PC-3 (cell line): Measurements from ENCODE around the gene PCYT1B. TPM values are rescaled to one million over a fixed set of nuclear protein-coding genes. Genes with fewer than 3 reads are reported as not detected.

Experiments used
- ATAC-seq: fragments of 200-7000 bp; cut with Tn5 transposase; 2 replicates; pipeline ENCODE4 v1.9.1; 2020; ENCODE audit warnings: mild to moderate bottlenecking, moderate library complexity
- BruUV-seq: library from RNA; stranded (reverse); fragments of 400-500 nt; replicated peaks from 2 replicates; lab custom pipeline; 2021; lab: Mats Ljungman, UMichigan
- CTCF ChIA-PET: fragments of 300-600 bp; sonication (Branson Sonifier 250); formaldehyde crosslinking; loops from one replicate; lab custom pipeline; 2022; ENCODE audit warnings: antibody characterized with exemption; lab: Charles Lee
- POLR2A ChIA-PET: fragments of 300-600 bp; sonication (Branson Sonifier 250); formaldehyde crosslinking; loops from one replicate; lab custom pipeline; 2022; ENCODE audit warnings: antibody characterized with exemption; ENCODE audit not compliant: unreplicated experiment; lab: Charles Lee
- DNase-seq: peaks from one replicate; pipeline ENCODE4 v3.0.0-alpha.2; 2015
- H2AFZ ChIP-seq: fragments of 300-600 bp; sonication (generic); 2 replicates; pipeline ENCODE4 v1.6.0; 2016; ENCODE audit warnings: antibody characterized with exemption, low read length
- H3F3A ChIP-seq: fragments of 300-600 bp; sonication (generic); one replicate; pipeline ENCODE4 v1.6.0; 2017; ENCODE audit warnings: antibody characterized with exemption, low read length, control low read depth, mild to moderate bottlenecking; ENCODE audit not compliant: unreplicated experiment
- H3K27ac ChIP-seq: fragments of 300-600 bp; sonication (generic); 2 replicates; pipeline ENCODE4 v1.5.1; 2016; ENCODE audit warnings: mild to moderate bottlenecking, low read length
- H3K27me3 ChIP-seq: fragments of 300-600 bp; sonication (generic); 2 replicates; pipeline ENCODE4 v1.6.1; 2016; ENCODE audit warnings: low read length, mixed read lengths
- H3K36me3 ChIP-seq: fragments of 300-600 bp; sonication (generic); 2 replicates; pipeline ENCODE4 v1.6.1; 2016; ENCODE audit warnings: low read depth, mixed run types, low read length, mixed read lengths
- H3K4me1 ChIP-seq: fragments of 300-600 bp; sonication (generic); 2 replicates; pipeline ENCODE4 v1.5.1; 2016; ENCODE audit warnings: low read length; ENCODE audit not compliant: insufficient read depth
- H3K4me2 ChIP-seq: fragments of 300-600 bp; sonication (generic); 2 replicates; pipeline ENCODE4 v1.6.0; 2016; ENCODE audit warnings: low read length
- H3K4me3 ChIP-seq: fragments of 300-600 bp; sonication (generic); 2 replicates; pipeline ENCODE4 v1.5.1; 2016; ENCODE audit warnings: mild to moderate bottlenecking, low read length, mixed read lengths
- H3K79me2 ChIP-seq: fragments of 300-600 bp; sonication (generic); 2 replicates; pipeline ENCODE4 v1.6.1; 2017; ENCODE audit warnings: low read length, mixed read lengths
- H3K9ac ChIP-seq: fragments of 300-600 bp; sonication (generic); 2 replicates; pipeline ENCODE4 v1.6.0; 2016; ENCODE audit warnings: mild to moderate bottlenecking, low read length
- H3K9me2 ChIP-seq: fragments of 300-600 bp; sonication (generic); replicated peaks from 2 replicates; pipeline ENCODE4 v1.6.1; 2016; ENCODE audit warnings: mixed run types, low read length, mixed read lengths
- H3K9me3 ChIP-seq: fragments of 300-600 bp; sonication (generic); 2 replicates; pipeline ENCODE4 v1.6.1; 2016; ENCODE audit warnings: low read length, mixed read lengths
- H4K20me1 ChIP-seq: fragments of 300-600 bp; sonication (generic); 2 replicates; pipeline ENCODE4 v1.6.1; 2016; ENCODE audit warnings: low read length, mixed read lengths
- CTCF ChIP-seq: fragments of 300-600 bp; sonication (generic); conservative IDR thresholded peaks from 2 replicates; pipeline ENCODE4 v1.5.1; 2017; ENCODE audit warnings: antibody characterized with exemption, low read depth, mild to moderate bottlenecking, low read length
- EZH2 ChIP-seq: fragments of 300-600 bp; sonication (generic); IDR thresholded peaks from one replicate; pipeline ENCODE4 v1.6.1; 2017; ENCODE audit warnings: antibody characterized with exemption, mild to moderate bottlenecking, low read length; ENCODE audit not compliant: unreplicated experiment
- EZH2phosphoT487 ChIP-seq: fragments of 300-600 bp; sonication (generic); IDR thresholded peaks from 2 replicates; pipeline ENCODE4 v1.6.1; 2018; ENCODE audit warnings: mild to moderate bottlenecking, antibody characterized with exemption, low read length, borderline replicate concordance
- intact Hi-C: fragments of 100-400 bp; cut with micrococcal nuclease; formaldehyde crosslinking; loops from 2 replicates; pipeline ENCODE4 v1.9.0; 2023
- total RNA-seq: library from RNA; depleted of rRNA; stranded (reverse); fragments of >200 nt; gene quantifications from 2 replicates; pipeline ENCODE4 v1.2.3, GENCODE V29; 2014

The PCYT1B gene
- total RNA-seq, 1 experiment from 2014 or later = not detected

DNA sequence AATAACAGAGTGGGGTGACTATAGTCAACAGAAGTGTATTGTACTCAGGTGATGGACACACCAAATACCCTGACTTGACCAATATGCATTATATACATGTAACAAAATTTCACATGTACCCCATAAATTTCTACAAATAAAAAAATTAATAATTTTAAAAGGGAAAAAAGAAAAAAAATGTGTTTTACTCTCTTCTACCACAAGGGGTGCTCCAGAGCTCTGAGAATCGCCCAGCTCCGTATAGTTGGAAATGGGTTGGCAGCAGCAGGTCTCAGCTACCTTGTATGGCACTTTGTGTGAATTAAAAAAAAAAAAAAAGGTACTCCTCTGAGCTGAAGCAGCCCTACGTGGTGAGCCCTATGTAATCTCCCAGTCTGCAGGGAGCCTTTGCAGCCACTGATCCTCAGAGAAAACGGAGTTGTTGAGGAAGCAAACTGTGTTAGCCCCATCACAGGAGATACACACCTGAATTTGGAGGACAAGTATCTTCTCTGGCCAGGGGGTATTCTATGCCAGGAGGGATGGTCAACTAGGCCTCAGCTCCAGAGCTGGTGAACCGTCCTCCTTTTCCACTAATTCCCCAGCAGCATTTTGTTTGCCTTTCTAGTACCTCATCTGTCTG lies 29.4 kb upstream of the PCYT1B start:
- H3K27me3 ChIP-seq = peaks cover 13% of the 10 kb centered on the region
- no TSS peak for BruUV-seq
- H3K27ac ChIP-seq = no peak overlapping the region

DNA sequence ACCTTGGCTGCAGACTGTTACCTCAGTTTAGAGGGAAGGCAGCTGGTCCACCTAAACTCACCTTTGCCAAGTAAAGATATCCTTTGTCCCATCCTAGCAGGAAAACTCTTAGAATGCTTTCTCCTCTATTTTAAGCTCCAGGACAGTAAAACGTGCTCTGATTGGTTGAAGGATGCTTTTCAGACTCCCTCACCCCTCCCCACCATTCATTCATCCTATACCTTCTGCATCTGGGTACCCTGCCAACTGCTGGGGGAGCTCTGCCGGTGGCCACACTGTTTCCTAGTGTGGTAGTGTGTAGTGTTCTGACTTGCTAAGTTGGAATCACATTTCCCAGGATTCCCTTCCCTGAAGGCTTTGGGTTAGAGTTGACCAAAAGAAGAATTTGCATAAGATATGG lies 26.3 kb upstream of the PCYT1B start:
- Histone ChIP-seq H3K9ac (no peak overlapping the region), H3K9me2 (no peaks in the 10 kb centered on the region), H3F3A (no peaks in the 10 kb centered on the region), H3K4me2 (no peak overlapping the region), H3K27me3 (peaks cover 3% of the 10 kb centered on the region; the same call in 1 of the 2 replicates), H3K4me3 (no peak overlapping the region), H3K4me1 (no peaks in the 10 kb centered on the region), H4K20me1 (no peaks in the 10 kb centered on the region), H2AFZ (no peak overlapping the region), H3K27ac (no peak overlapping the region), H3K36me3 (no peaks in the 10 kb centered on the region), H3K9me3 (no peaks in the 10 kb centered on the region), H3K79me2 (no peaks in the 10 kb centered on the region)
- no peak for TF ChIP-seq EZH2
- no peak for TF ChIP-seq EZH2phosphoT487
- no peak for TF ChIP-seq CTCF
- BruUV-seq = no TSS peak
- DNase-seq (no peak), ATAC-seq (no peak)
- ChIA-PET CTCF (no interaction called here), POLR2A (no interaction called here)
- intact Hi-C loops = no loop called here

More for the DNA sequence above, 29.4 kb upstream of the PCYT1B start:
- ATAC-seq (no peak), DNase-seq (peak; percentile 30)
- H3K9ac ChIP-seq = no peak overlapping the region
- no peak overlapping the region for H3K4me2 ChIP-seq
- no peak overlapping the region for H2AFZ ChIP-seq
- H3K36me3 ChIP-seq = no peaks in the 10 kb centered on the region
- TF ChIP-seq EZH2 (no peak), CTCF (peak; percentile 41; the same call in 1 of the 2 replicates)
- no peaks in the 10 kb centered on the region for H3K79me2 ChIP-seq
- ChIA-PET POLR2A (no interaction called here), CTCF (interaction anchor here (0.5 to 0.7 kb wide), 4 partner anchors 14 to 162 kb away, joined by 3 to 7 read pairs (median 4); no protein-coding TSS in a partner anchor)
- no peaks in the 10 kb centered on the region for H3K9me3 ChIP-seq
- intact Hi-C loops = no loop called here
- H3F3A ChIP-seq = no peaks in the 10 kb centered on the region
- no peaks in the 10 kb centered on the region for H3K4me1 ChIP-seq
- no peak overlapping the region for H3K4me3 ChIP-seq
- no peaks in the 10 kb centered on the region for H4K20me1 ChIP-seq
- no peaks in the 10 kb centered on the region for H3K9me2 ChIP-seq

DNA sequence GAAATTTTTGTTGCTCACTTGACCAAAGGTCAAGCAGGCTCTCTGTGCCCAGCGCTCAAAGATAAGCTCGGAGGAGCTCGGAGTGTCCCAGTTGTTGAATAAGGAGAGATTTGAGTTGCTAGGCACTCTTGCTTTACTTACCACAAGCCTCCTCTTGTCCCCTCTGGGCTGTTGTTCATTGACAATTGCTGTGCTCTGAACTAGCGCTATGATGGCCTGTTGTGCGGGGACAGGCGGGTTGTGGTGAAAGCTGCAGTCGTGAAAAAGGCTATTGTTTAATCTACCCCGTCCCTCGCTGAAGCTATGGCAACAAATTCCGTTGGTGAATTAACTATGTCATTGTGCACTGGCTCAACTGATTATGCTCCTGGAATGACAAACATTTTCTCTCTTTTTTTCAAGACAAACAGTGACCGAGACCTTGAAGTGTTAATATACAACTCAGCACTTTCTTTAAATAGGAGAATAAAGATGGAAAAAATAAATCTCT lies 25.6 kb upstream of the PCYT1B start:
- Histone ChIP-seq H3K36me3 (no peaks in the 10 kb centered on the region), H3F3A (no peaks in the 10 kb centered on the region), H3K4me2 (no peak overlapping the region), H3K9me2 (no peaks in the 10 kb centered on the region), H3K4me1 (no peaks in the 10 kb centered on the region), H2AFZ (no peak overlapping the region), H3K4me3 (no peak overlapping the region), H3K27me3 (peaks cover 10% of the 10 kb centered on the region; the same call in 1 of the 2 replicates), H4K20me1 (no peaks in the 10 kb centered on the region), H3K9ac (no peak overlapping the region), H3K79me2 (no peaks in the 10 kb centered on the region), H3K27ac (no peak overlapping the region), H3K9me3 (no peaks in the 10 kb centered on the region)
- TF ChIP-seq EZH2 (no peak), CTCF (no peak), EZH2phosphoT487 (no peak)
- intact Hi-C loops = no loop called here
- no TSS peak for BruUV-seq
- DNase-seq = no peak
- ChIA-PET POLR2A (no interaction called here), CTCF (no interaction called here)
- ATAC-seq = no peak
